Ovary (tissue), 1 donor: ENCODE measurements around the gene EFTUD2.

Experiments used
- EP300 ChIP-seq: sonication (generic); formaldehyde crosslinking; IDR thresholded peaks from one replicate; pipeline ENCODE4 v1.6.1; 2017; ENCODE audit warnings: antibody characterized with exemption
- POLR2A ChIP-seq: fragments of 450-650 bp; IDR thresholded peaks from one replicate; pipeline ENCODE4 v1.6.1; 2017; ENCODE audit warnings: antibody characterized with exemption, mild to moderate bottlenecking, moderate library complexity

DNA sequence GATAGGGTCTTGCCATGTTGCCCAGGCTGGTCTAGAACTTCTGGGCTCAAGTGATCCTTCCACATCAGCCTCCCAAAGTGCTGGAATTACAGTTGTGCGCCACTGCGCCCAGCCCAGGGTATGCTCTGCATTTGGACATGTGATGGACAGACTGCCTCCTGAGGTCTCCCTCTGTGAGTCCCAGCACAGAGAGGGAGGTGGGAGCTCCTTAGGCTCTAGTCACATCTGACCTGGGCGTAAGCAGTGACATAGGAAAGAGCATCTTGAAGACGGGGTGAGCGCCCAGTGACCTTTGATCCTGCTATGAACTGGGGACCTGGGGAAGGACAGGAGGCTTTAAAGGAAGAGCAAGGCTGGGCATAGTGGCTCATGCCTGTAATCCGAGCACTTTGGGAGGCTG lies 18.2 kb upstream of the EFTUD2 start:
- no peak for TF ChIP-seq EP300
- no peak for TF ChIP-seq POLR2A
